Measurements from ENCODE around the gene ADPGK.
"Not testable (repeated sequence)": the region's sequence is repeated elsewhere in the genome, so short reads cannot be mapped to it uniquely, and the experiment has no call there.

Gene ADPGK

DNA sequence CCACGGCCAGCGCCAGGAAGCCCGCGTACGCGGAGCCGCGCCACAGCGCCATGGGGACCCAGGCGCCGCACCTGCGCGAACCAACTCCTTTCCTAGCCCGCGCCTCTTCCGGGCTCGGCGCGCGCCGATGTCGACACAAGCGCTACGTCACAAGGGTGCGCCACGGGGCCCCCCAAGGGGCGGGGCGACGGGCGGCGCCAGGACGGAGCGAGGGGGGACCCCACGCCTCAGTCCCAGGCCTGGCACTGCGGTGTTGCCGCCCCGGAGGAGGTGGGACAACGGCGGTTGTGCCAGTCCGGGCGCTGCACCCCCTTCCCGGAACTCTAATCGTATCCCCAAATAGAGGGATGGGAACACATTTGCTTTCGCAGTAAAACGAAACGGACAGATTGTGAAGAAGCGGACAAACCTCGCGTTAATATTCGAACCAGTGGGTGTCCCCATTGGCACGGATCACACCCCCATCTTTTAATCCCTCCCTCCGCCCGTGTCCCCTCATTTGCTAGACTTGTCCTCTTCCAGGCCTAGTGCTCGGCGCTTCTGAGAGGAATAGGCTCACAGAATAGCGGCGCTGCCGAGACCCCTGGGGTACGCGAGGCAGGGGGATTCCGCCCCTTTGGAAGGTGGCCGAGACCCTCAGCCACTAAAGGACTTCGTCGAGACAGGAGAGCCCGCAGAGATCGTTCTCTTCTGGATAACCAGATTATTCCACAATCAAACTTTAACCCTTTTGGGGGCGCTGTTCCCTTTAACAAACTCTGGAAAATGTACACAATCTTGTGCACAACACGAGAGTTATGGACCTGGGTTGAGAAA lies at the start of gene ADPGK:
Gene ADPGK (minus strand): TSS at position 119 of the 816 bp plus-strand sequence. CDS start 67 bp downstream, at position 52.
- DNase-seq: peak; percentile 93

GRCh38 chr15:72827226-72827625 lies 43.7 kb upstream of the ADPGK start:
- no peak for DNase-seq

GRCh38 chr15:72826611-72827010 lies 43.1 kb upstream of the ADPGK start:
- no peak for DNase-seq

- DNase-seq: no peak
Measured at GRCh38 chr15:72825829-72826228, 42.3 kb upstream of the ADPGK start.

DNA sequence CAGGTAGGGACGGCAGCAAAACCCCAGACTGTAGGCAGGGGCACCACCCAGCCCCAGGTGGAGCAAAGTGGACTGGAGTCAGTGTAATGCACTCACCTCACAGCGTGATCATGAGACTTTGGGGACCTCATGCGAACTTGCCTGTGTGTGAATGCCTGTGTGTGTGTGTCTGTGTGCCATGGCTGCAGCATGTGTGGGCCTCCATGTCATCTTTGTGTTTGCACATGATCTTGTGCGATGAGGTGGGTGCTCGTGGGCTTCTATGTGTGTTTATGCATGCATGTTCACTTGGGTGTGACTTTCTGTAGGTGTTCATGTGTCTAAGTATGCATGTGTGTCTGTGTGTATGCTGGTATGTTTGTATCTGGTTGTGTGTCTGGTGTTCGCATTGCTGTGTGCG lies 41.2 kb upstream of the ADPGK start:
- no peak for DNase-seq

GRCh38 chr15:72824112-72824511 lies 40.6 kb upstream of the ADPGK start:
- DNase-seq: no peak

GRCh38 chr15:72820278-72820677 lies 36.7 kb upstream of the ADPGK start:
- no peak for DNase-seq

- no peak for DNase-seq
Measured at GRCh38 chr15:72818632-72819031, 35.1 kb upstream of the ADPGK start.

GRCh38 chr15:72813345-72814004 lies 29.9 kb upstream of the ADPGK start:
- DNase-seq: no peak

- no peak for DNase-seq
Measured at GRCh38 chr15:72809329-72809728, 25.8 kb upstream of the ADPGK start.

GRCh38 chr15:72807346-72807745 lies 23.8 kb upstream of the ADPGK start:
- not testable (repeated sequence) for DNase-seq

DNA sequence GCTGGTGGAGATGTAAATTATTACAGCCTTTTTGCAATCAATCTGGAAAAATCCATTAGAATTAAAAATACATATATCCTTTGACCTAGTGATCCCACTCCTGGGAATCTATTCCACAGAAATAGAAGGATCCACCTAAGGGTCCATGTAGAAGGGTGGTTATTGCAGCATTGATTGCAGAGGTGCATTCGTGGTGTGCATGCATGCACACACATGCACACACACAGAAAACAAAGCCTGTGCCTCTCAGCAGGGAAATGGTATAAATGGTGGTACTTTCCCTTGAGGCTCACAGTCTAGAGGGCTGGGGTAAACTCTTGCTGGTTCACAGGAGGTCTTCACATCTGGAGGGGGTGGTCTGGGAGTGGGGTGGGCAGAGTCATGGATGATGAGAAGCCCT lies 19.4 kb upstream of the ADPGK start:
- DNase-seq: no peak

DNA sequence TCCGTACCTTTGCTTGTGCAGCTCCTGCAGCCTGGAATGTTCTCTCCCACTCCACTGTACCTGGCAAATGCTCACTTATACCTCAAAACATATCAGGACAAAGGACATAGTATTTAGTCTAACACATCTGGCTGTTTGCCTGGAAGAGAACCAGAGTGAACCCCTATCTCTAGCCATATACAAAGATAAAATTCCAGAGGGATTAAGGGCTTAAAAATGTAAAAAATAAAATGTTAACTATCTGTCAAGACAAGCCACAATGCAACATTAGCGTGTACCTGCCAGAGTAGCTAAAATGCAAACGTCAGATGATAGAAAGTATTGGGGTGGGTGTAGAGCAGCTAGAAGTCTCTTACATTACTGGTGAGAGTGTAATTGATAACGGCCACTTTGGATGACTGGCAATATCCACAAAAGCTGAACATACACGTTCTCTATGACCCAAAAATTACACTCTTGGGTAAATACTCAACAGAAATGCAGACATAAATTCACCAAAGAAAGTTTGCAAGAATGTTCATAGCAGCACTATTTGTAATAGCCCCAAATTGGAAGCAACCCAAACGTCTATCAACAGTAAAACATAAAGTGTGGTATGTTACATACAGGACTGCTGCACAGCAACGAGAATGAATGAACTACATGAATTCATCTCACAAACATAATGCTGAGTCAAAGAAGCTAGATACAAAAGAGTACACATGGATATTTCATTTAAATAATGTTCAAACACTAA lies 18.2 kb upstream of the ADPGK start:
- DNase-seq: no peak

- no peak for DNase-seq
Measured at GRCh38 chr15:72800833-72801481, 17.4 kb upstream of the ADPGK start.

DNA sequence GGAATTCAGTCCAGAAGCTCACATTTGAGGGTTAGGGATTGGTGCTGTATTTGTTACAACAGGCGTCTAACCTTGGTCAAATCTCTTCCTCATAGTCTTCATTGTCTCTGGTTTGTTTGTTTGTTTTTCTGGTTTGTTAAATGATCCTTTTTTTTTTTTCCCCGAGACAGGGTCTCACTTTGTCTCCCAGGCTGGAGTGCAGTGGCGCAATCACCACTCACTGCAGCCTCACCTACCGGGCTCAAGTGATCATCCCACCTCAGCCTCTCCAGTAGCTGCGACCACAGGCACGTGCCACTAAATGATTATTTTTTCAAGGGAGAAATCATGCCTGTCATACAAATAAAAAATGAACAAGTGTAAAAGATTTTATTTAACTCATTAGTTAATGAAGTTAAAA lies 14.3 kb upstream of the ADPGK start:
- DNase-seq: no peak

DNA sequence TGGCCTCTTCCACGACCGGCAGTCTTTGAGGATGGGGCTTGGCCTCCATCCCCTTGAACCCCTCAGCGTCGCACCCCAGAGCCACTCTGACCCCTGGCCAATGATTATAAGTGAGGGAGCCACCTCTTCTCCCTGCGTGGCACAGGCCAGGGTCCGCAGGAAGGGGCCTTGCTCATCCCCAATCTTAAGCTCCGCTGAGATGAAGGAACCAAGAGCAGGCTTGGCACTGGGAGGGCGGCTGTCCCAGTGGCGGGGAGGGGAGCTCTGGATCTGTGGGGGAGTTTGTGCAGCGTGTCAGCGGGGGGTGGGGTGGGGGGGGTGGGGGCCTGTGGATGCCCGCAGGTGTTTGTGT lies 13.8 kb upstream of the ADPGK start:
- no peak for DNase-seq

- peak; percentile 22 for DNase-seq
Measured at GRCh38 chr15:72796515-72797337, 13.2 kb upstream of the ADPGK start.

- no peak for DNase-seq
Measured at GRCh38 chr15:72796210-72796514, 12.6 kb upstream of the ADPGK start.

GRCh38 chr15:72793766-72794660 lies 10.5 kb upstream of the ADPGK start:
- no peak for DNase-seq

DNA sequence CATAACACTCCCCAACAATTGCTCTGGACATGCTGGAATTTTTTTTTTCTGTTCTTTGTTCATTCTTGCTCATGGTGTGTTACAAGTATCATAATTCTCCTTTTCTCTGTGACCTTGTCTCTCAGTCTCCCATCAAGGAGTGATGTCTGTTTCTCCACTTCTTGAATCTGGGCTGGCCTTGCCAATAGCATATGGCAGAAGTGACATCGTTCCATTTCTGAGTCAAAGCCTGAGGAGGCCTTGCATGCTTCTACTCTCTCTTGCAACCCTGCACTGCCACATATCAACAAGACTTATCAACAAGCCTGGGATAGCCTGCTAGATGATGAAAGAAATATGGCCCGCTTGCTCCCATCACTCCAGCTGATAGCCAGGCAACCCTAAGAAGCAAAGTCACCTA lies 8.9 kb upstream of the ADPGK start:
- DNase-seq: no peak

- no peak for DNase-seq
Measured at GRCh38 chr15:72790302-72790910, 6.8 kb upstream of the ADPGK start.

All from hematopoietic multipotent progenitor cell treated with erythropoietin and hydrocortisone succinate and interleukin-3 and kit ligand, for 8 days (in vitro differentiated cells).